H7 (cell line): ENCODE results near the gene ZBTB34. TPM values are rescaled to one million over a fixed set of nuclear protein-coding genes. Genes with fewer than 3 reads are reported as not detected.
"Not testable (repeated sequence)": the region's sequence is repeated elsewhere in the genome, so short reads cannot be mapped to it uniquely, and the experiment has no call there.

ENCODE experiments used
- DNase-seq: peaks from one replicate; pipeline ENCODE4 v3.0.0; 2012
- H3K27me3 ChIP-seq: 2 replicates; pipeline ENCODE4 v1.6.0; 2011; ENCODE audit warnings: mild to moderate bottlenecking, low read length; ENCODE audit not compliant: control insufficient read depth, insufficient read depth
- H3K36me3 ChIP-seq: replicated peaks from 2 replicates; pipeline ENCODE4 v1.5.1; 2011; ENCODE audit warnings: low read length; ENCODE audit not compliant: control insufficient read depth, insufficient read depth
- H3K4me3 ChIP-seq: 2 replicates; pipeline ENCODE4 v1.5.1; 2011; ENCODE audit warnings: low read depth, mild to moderate bottlenecking, control low read depth, low read length, moderate library complexity; ENCODE audit not compliant: insufficient read depth
- total RNA-seq: library from RNA; depleted of rRNA; stranded (reverse); fragments of >200 nt; shearing (Covaris generic); gene quantifications from 2 replicates; pipeline ENCODE4 v1.2.3, GENCODE V29; 2014; rRNA removed

The ZBTB34 gene
- total RNA-seq, result 11.2 and 14.1 TPM in 2 replicates

GRCh38 chr9:126860077-126860756, at the start of gene ZBTB34:
Gene ZBTB34, plus strand, starts transcription at chr9:126860639. Its CDS starts 18,761 bp downstream, at chr9:126879400.
- peak; percentile 95 for DNase-seq
- H3K27me3 ChIP-seq, result peaks cover 1% of the 10 kb centered on the region; the same call in 1 of the 2 replicates
- peak within 1 kb of the TSS; percentile 82 for H3K4me3 ChIP-seq
- H3K36me3 ChIP-seq, result no peaks in the 10 kb centered on the region; the same call in 1 of the 2 replicates

- Histone ChIP-seq H3K4me3 (no peak overlapping the region), H3K36me3 (no peaks in the 10 kb centered on the region), H3K27me3 (no peaks in the 10 kb centered on the region)
- DNase-seq, result no peak
Measured at GRCh38 chr9:126813072-126813471, 47.4 kb upstream of the ZBTB34 start.

GRCh38 chr9:126814091-126814490, 46.3 kb upstream of the ZBTB34 start:
- Histone ChIP-seq H3K27me3 (no peaks in the 10 kb centered on the region), H3K4me3 (no peak overlapping the region), H3K36me3 (no peaks in the 10 kb centered on the region)
- no peak for DNase-seq

GRCh38 chr9:126817615-126818014, 42.8 kb upstream of the ZBTB34 start:
- not testable (repeated sequence) for H3K36me3 ChIP-seq, DNase-seq, H3K4me3 ChIP-seq, H3K27me3 ChIP-seq

GRCh38 chr9:126818482-126818881, 42.0 kb upstream of the ZBTB34 start:
- Histone ChIP-seq H3K27me3 (no peaks in the 10 kb centered on the region), H3K36me3 (no peaks in the 10 kb centered on the region; the same call in 1 of the 2 replicates), H3K4me3 (no peak overlapping the region)
- no peak for DNase-seq

GRCh38 chr9:126819482-126819881, 41.0 kb upstream of the ZBTB34 start:
- H3K27me3 ChIP-seq, result no peaks in the 10 kb centered on the region
- DNase-seq, result no peak
- H3K4me3 ChIP-seq, result no peak overlapping the region
- H3K36me3 ChIP-seq, result no peaks in the 10 kb centered on the region; the same call in 1 of the 2 replicates

GRCh38 chr9:126822278-126822677, 38.2 kb upstream of the ZBTB34 start:
- no peak overlapping the region for H3K4me3 ChIP-seq
- no peak for DNase-seq
- H3K27me3 ChIP-seq, result no peaks in the 10 kb centered on the region
- no peaks in the 10 kb centered on the region; the same call in 1 of the 2 replicates for H3K36me3 ChIP-seq

- Histone ChIP-seq H3K4me3 (no peak overlapping the region), H3K36me3 (no peaks in the 10 kb centered on the region; the same call in 1 of the 2 replicates), H3K27me3 (no peaks in the 10 kb centered on the region)
- no peak for DNase-seq
Measured at GRCh38 chr9:126822873-126823272, 37.6 kb upstream of the ZBTB34 start.

GRCh38 chr9:126824052-126824451, 36.4 kb upstream of the ZBTB34 start:
- not testable (repeated sequence) for DNase-seq, H3K4me3 ChIP-seq, H3K27me3 ChIP-seq, H3K36me3 ChIP-seq

- Histone ChIP-seq H3K4me3 (no peak overlapping the region), H3K27me3 (no peaks in the 10 kb centered on the region), H3K36me3 (no peaks in the 10 kb centered on the region)
- no peak for DNase-seq
Measured at GRCh38 chr9:126827227-126827626, 33.2 kb upstream of the ZBTB34 start.

- Histone ChIP-seq H3K36me3 (peaks cover 7% of the 10 kb centered on the region), H3K4me3 (no peak overlapping the region), H3K27me3 (no peaks in the 10 kb centered on the region)
- DNase-seq, result no peak
Measured at GRCh38 chr9:126829035-126829434, 31.4 kb upstream of the ZBTB34 start.

- Histone ChIP-seq H3K27me3 (no peaks in the 10 kb centered on the region), H3K4me3 (no peak overlapping the region), H3K36me3 (peaks cover 7% of the 10 kb centered on the region)
- DNase-seq, result no peak
Measured at GRCh38 chr9:126830827-126831226, 29.6 kb upstream of the ZBTB34 start.

GRCh38 chr9:126832440-126832839, 28.0 kb upstream of the ZBTB34 start:
- Histone ChIP-seq H3K4me3 (no peak overlapping the region), H3K36me3 (peaks cover 7% of the 10 kb centered on the region), H3K27me3 (no peaks in the 10 kb centered on the region)
- DNase-seq, result no peak

- Histone ChIP-seq H3K4me3 (no peak overlapping the region), H3K27me3 (no peaks in the 10 kb centered on the region), H3K36me3 (peaks cover 7% of the 10 kb centered on the region)
- no peak for DNase-seq
Measured at GRCh38 chr9:126833020-126833419, 27.4 kb upstream of the ZBTB34 start.

GRCh38 chr9:126833710-126834345, 26.6 kb upstream of the ZBTB34 start:
- Histone ChIP-seq H3K36me3 (peaks cover 7% of the 10 kb centered on the region), H3K4me3 (no peak overlapping the region), H3K27me3 (no peaks in the 10 kb centered on the region)
- DNase-seq, result no peak
